22Rv1 (cell line): Measurements from ENCODE around the gene NPFFR1.
A peak's percentile ranks its signal among the peaks of the same experiment; 100 is the strongest.

ENCODE experiments used
- H3K27ac ChIP-seq: fragments of 450-650 bp; 2 replicates; pipeline ENCODE4 v1.5.1; 2017
- CTCF ChIP-seq: fragments of 450-650 bp; IDR thresholded peaks from 2 replicates; pipeline ENCODE4 v1.5.1; 2017; ENCODE audit warnings: mild to moderate bottlenecking
- ZFX ChIP-seq: fragments of 450-650 bp; IDR thresholded peaks from 2 replicates; pipeline ENCODE4 v1.6.1; 2017; ENCODE audit warnings: antibody characterized with exemption, borderline replicate concordance

Gene NPFFR1

GRCh38 chr10:70223728-70224127 lies 60.1 kb downstream of the NPFFR1 start:
- TF ChIP-seq ZFX, result no peak
- TF ChIP-seq CTCF, result no peak
- H3K27ac ChIP-seq, result no peak overlapping the region

- H3K27ac ChIP-seq, result peak overlapping the region; percentile 67
These were observed 60.9 kb downstream of the NPFFR1 start for GRCh38 chr10:70222811-70223447.

GRCh38 chr10:70222340-70222794 lies 61.4 kb downstream of the NPFFR1 start:
- TF ChIP-seq CTCF (no peak), ZFX (no peak)
- H3K27ac ChIP-seq, result peak overlapping the region; percentile 67

GRCh38 chr10:70221030-70221429 lies 62.8 kb downstream of the NPFFR1 start:
- H3K27ac ChIP-seq, result peak overlapping the region; percentile 67
- TF ChIP-seq CTCF (no peak), ZFX (no peak)

- no peak overlapping the region for H3K27ac ChIP-seq
- TF ChIP-seq ZFX, result no peak
- no peak for TF ChIP-seq CTCF
These were observed 70.9 kb downstream of the NPFFR1 start for GRCh38 chr10:70212879-70213278.

- no peak overlapping the region for H3K27ac ChIP-seq
- no peak for TF ChIP-seq CTCF
- TF ChIP-seq ZFX, result no peak
These were observed 71.5 kb downstream of the NPFFR1 start for GRCh38 chr10:70212277-70212676.

- no peak for TF ChIP-seq CTCF
- TF ChIP-seq ZFX, result no peak
- H3K27ac ChIP-seq, result no peak overlapping the region
These were observed 77.0 kb downstream of the NPFFR1 start for GRCh38 chr10:70206762-70207161.

GRCh38 chr10:70201105-70201504 lies 82.7 kb downstream of the NPFFR1 start:
- TF ChIP-seq CTCF (no peak), ZFX (no peak)
- H3K27ac ChIP-seq, result no peak overlapping the region
